Loucy (cell line): ENCODE results near the gene CUX1.

Experiments used
- H2AFZ ChIP-seq: fragments of 200-600 bp; sonication (generic); 2 replicates; pipeline ENCODE4 v1.6.0; 2016; ENCODE audit warnings: antibody characterized with exemption, mild to moderate bottlenecking, low read length, moderate library complexity
- H3F3A ChIP-seq: fragments of 200-600 bp; 2 replicates; pipeline ENCODE4 v1.6.0; 2016; ENCODE audit warnings: antibody characterized with exemption, low read depth, mild to moderate bottlenecking
- H3K27me3 ChIP-seq: fragments of 200-600 bp; sonication (generic); 2 replicates; pipeline ENCODE4 v1.6.1; 2014; ENCODE audit warnings: low read length, mild to moderate bottlenecking; ENCODE audit not compliant: insufficient read depth, poor library complexity, severe bottlenecking
- H3K36me3 ChIP-seq: fragments of 200-600 bp; sonication (generic); 2 replicates; pipeline ENCODE4 v1.6.1; 2016; ENCODE audit warnings: low read length; ENCODE audit not compliant: insufficient read depth
- H3K4me1 ChIP-seq: fragments of 200-600 bp; sonication (generic); 2 replicates; pipeline ENCODE4 v1.5.1; 2014; ENCODE audit warnings: low read length, mild to moderate bottlenecking; ENCODE audit not compliant: insufficient read depth, poor library complexity, severe bottlenecking
- H3K4me2 ChIP-seq: fragments of 200-600 bp; sonication (generic); 2 replicates; pipeline ENCODE4 v1.6.0; 2014; ENCODE audit warnings: antibody characterized with exemption, low read length, low read depth, mild to moderate bottlenecking; ENCODE audit not compliant: poor library complexity, severe bottlenecking
- H3K4me3 ChIP-seq: fragments of 200-600 bp; sonication (generic); 2 replicates; pipeline ENCODE4 v1.5.1; 2014; ENCODE audit warnings: low read length, mild to moderate bottlenecking, mixed read lengths; ENCODE audit not compliant: poor library complexity, severe bottlenecking
- H3K79me2 ChIP-seq: fragments of 200-600 bp; sonication (generic); 2 replicates; pipeline ENCODE4 v1.6.1; 2014; ENCODE audit warnings: low read length; ENCODE audit not compliant: insufficient read depth
- H3K9ac ChIP-seq: fragments of 200-600 bp; sonication (generic); 2 replicates; pipeline ENCODE4 v1.6.0; 2014; ENCODE audit warnings: mild to moderate bottlenecking, low read depth, low read length, moderate library complexity; ENCODE audit not compliant: poor library complexity, severe bottlenecking
- H3K9me2 ChIP-seq: fragments of 200-600 bp; sonication (generic); replicated peaks from 2 replicates; pipeline ENCODE4 v1.6.1; 2016; ENCODE audit warnings: low read depth, low read length, mixed read lengths
- H3K9me3 ChIP-seq: fragments of 200-600 bp; sonication (generic); 2 replicates; pipeline ENCODE4 v1.6.1; 2014; ENCODE audit warnings: mild to moderate bottlenecking, antibody characterized with exemption, low read length, low read depth; ENCODE audit not compliant: insufficient read depth
- H4K20me1 ChIP-seq: fragments of 200-600 bp; sonication (generic); 2 replicates; pipeline ENCODE4 v1.6.0; 2014; ENCODE audit warnings: antibody characterized with exemption, low read length, mild to moderate bottlenecking; ENCODE audit not compliant: insufficient read depth, poor library complexity, severe bottlenecking
- CTCF ChIP-seq: fragments of 200-600 bp; sonication (generic); conservative IDR thresholded peaks from 2 replicates; pipeline ENCODE4 v1.5.1; 2014; ENCODE audit warnings: mild to moderate bottlenecking, antibody characterized with exemption, low read length
- EZH2phosphoT487 ChIP-seq: fragments of 200-600 bp; IDR thresholded peaks from 2 replicates; pipeline ENCODE4 v1.6.1; 2018; ENCODE audit warnings: antibody characterized with exemption, mild to moderate bottlenecking, moderate library complexity, borderline replicate concordance

Gene CUX1

DNA sequence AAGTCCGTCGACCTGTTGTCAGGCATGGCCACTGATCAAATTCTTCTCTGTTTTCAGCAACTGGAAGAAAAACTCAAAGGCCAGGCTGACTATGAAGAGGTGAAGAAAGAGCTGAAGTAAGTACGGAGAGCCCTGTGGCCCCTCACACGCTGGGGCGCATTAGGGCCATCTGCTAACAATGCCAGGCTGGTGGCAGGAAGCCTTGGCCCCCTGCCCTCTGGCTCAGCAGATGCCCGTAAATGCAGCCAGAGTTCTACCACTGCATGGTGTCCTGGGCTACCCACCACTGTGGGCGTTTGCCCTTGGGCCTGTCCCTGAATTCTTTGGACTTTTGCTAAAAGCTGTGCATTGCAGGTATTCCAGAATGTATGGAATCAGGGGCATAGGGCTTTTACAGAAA, 372.3 kb downstream of the CUX1 start:
- Histone ChIP-seq H3K9ac (no peak overlapping the region), H2AFZ (no peak overlapping the region), H4K20me1 (no peaks in the 10 kb centered on the region), H3K79me2 (no peaks in the 10 kb centered on the region), H3K4me2 (no peak overlapping the region), H3K9me2 (no peaks in the 10 kb centered on the region), H3K27me3 (no peaks in the 10 kb centered on the region), H3K36me3 (peaks cover 68% of the 10 kb centered on the region; the same call in 1 of the 2 replicates), H3F3A (no peaks in the 10 kb centered on the region), H3K4me1 (no peaks in the 10 kb centered on the region), H3K9me3 (no peaks in the 10 kb centered on the region), H3K4me3 (no peak overlapping the region)
- no peak for TF ChIP-seq EZH2phosphoT487
- no peak for TF ChIP-seq CTCF

GRCh38 chr7:102190776-102191350, 373.4 kb downstream of the CUX1 start:
- no peaks in the 10 kb centered on the region for H4K20me1 ChIP-seq
- no peak overlapping the region for H3K9ac ChIP-seq
- no peaks in the 10 kb centered on the region for H3K27me3 ChIP-seq
- TF ChIP-seq CTCF (no peak), EZH2phosphoT487 (no peak)
- no peaks in the 10 kb centered on the region for H3K79me2 ChIP-seq
- no peaks in the 10 kb centered on the region for H3K4me1 ChIP-seq
- no peak overlapping the region for H2AFZ ChIP-seq
- no peaks in the 10 kb centered on the region for H3K9me3 ChIP-seq
- H3K4me2 ChIP-seq, result no peak overlapping the region
- peaks cover 68% of the 10 kb centered on the region; the same call in 1 of the 2 replicates for H3K36me3 ChIP-seq
- H3K4me3 ChIP-seq, result no peak overlapping the region
- H3F3A ChIP-seq, result no peaks in the 10 kb centered on the region
- H3K9me2 ChIP-seq, result no peaks in the 10 kb centered on the region

- no peak for TF ChIP-seq CTCF
- no peak for TF ChIP-seq EZH2phosphoT487
- Histone ChIP-seq H2AFZ (no peak overlapping the region), H3F3A (no peaks in the 10 kb centered on the region), H3K9me3 (no peaks in the 10 kb centered on the region), H3K4me1 (no peaks in the 10 kb centered on the region), H3K9ac (no peak overlapping the region), H3K36me3 (peaks cover 74% of the 10 kb centered on the region; the same call in 1 of the 2 replicates), H3K4me3 (no peak overlapping the region), H3K4me2 (no peak overlapping the region), H3K79me2 (no peaks in the 10 kb centered on the region), H4K20me1 (no peaks in the 10 kb centered on the region), H3K9me2 (no peaks in the 10 kb centered on the region), H3K27me3 (no peaks in the 10 kb centered on the region)
Measured at GRCh38 chr7:102191556-102192379, 374.3 kb downstream of the CUX1 start.
